ENCODE measurements around the gene UBXN11.
A peak's percentile ranks its signal among the peaks of the same experiment; 100 is the strongest.

UBXN11 gene

GRCh38 chr1:26306290-26307229 lies at the start of gene UBXN11:
Gene UBXN11 (minus strand): TSS chr1:26306636. CDS start chr1:26302883, 3,753 bp downstream.
- DNase-seq: peak; percentile 20 to 94 (median 81)

GRCh38 chr1:26356106-26356505 lies 49.7 kb upstream of the UBXN11 start:
- DNase-seq: no peak

- DNase-seq: no peak
Measured at GRCh38 chr1:26354972-26355371, 48.5 kb upstream of the UBXN11 start.

GRCh38 chr1:26353976-26354820 lies 47.8 kb upstream of the UBXN11 start, which contains the start of gene CRYBG2:
Gene CRYBG2 (minus strand): TSS chr1:26354130. CDS start chr1:26346657, 7,473 bp downstream.
- DNase-seq: no peak

- DNase-seq: no peak
Measured at GRCh38 chr1:26353210-26353859, 46.9 kb upstream of the UBXN11 start.

GRCh38 chr1:26352338-26352679 lies 45.9 kb upstream of the UBXN11 start:
- DNase-seq: no peak

- no peak for DNase-seq
Measured at GRCh38 chr1:26351590-26352337, 45.3 kb upstream of the UBXN11 start.

- no peak for DNase-seq
Measured at GRCh38 chr1:26350701-26351589, 44.5 kb upstream of the UBXN11 start.

GRCh38 chr1:26350343-26350700 lies 43.9 kb upstream of the UBXN11 start:
- DNase-seq: no peak

- no peak for DNase-seq
Measured at GRCh38 chr1:26349877-26350244, 43.4 kb upstream of the UBXN11 start.

GRCh38 chr1:26349188-26349876 lies 42.9 kb upstream of the UBXN11 start:
- no peak for DNase-seq

- DNase-seq: no peak
Measured at GRCh38 chr1:26346274-26347033, 40.0 kb upstream of the UBXN11 start.

- DNase-seq: no peak
Measured at GRCh38 chr1:26345718-26346117, 39.3 kb upstream of the UBXN11 start.

GRCh38 chr1:26344147-26344920 lies 37.9 kb upstream of the UBXN11 start:
- DNase-seq: no peak

- no peak for DNase-seq
Measured at GRCh38 chr1:26340047-26340481, 33.6 kb upstream of the UBXN11 start.

GRCh38 chr1:26338670-26339069 lies 32.2 kb upstream of the UBXN11 start:
- no peak for DNase-seq

- DNase-seq: no peak
Measured at GRCh38 chr1:26337625-26338024, 31.2 kb upstream of the UBXN11 start.

- DNase-seq: no peak
Measured at GRCh38 chr1:26337206-26337535, 30.7 kb upstream of the UBXN11 start.
